Activated CD8-positive, alpha-beta memory T cell treated with anti-CD3 and anti-CD28 coated beads for 36 hours (primary cell): ENCODE results near the gene LIMCH1. TPM values are rescaled to one million over a fixed set of nuclear protein-coding genes. Genes with fewer than 3 reads are reported as not detected.
"Not testable (repeated sequence)": the region's sequence is repeated elsewhere in the genome, so short reads cannot be mapped to it uniquely, and the experiment has no call there.

ENCODE experiments used
- CTCF ChIA-PET: fragments of 350-600 bp; sonication (Branson Sonifier 250); formaldehyde crosslinking; loops from one replicate; lab custom pipeline; 2021; ENCODE audit warnings: antibody characterized with exemption; lab: Charles Lee
- POLR2A ChIA-PET: fragments of 350-600 bp; sonication (Branson Sonifier 250); formaldehyde crosslinking; loops from one replicate; lab custom pipeline; 2021; ENCODE audit warnings: antibody characterized with exemption; lab: Charles Lee
- total RNA-seq, 2 experiments: library from RNA; stranded (reverse); gene quantifications; one replicate each; pipeline ENCODE4 v1.2.3, GENCODE V29; 2021

Gene LIMCH1
- total RNA-seq, result not detected

GRCh38 chr4:41538017-41538733 lies at the start of gene LIMCH1:
TSS of gene LIMCH1 (plus strand) at chr4:41538157. CDS start at chr4:41605996, 67,839 bp downstream.
- CTCF ChIA-PET, result no interaction called here
- POLR2A ChIA-PET, result no interaction called here

- CTCF ChIA-PET, POLR2A ChIA-PET: not testable (repeated sequence)
These were observed 46.8 kb upstream of the LIMCH1 start for GRCh38 chr4:41491081-41491576.

GRCh38 chr4:41496977-41497376 lies 41.0 kb upstream of the LIMCH1 start:
- ChIA-PET POLR2A (no interaction called here), CTCF (interaction anchor here (0.6 kb wide), 1 partner anchor 1022 kb away, joined by 3 read pairs; no protein-coding TSS in a partner anchor)

GRCh38 chr4:41498177-41498576 lies 39.8 kb upstream of the LIMCH1 start:
- ChIA-PET POLR2A (no interaction called here), CTCF (no interaction called here)

- POLR2A ChIA-PET, result no interaction called here
These were observed 33.7 kb upstream of the LIMCH1 start for GRCh38 chr4:41504167-41504818.

GRCh38 chr4:41505161-41505661 lies 32.7 kb upstream of the LIMCH1 start:
- POLR2A ChIA-PET, result no interaction called here
- CTCF ChIA-PET, result no interaction called here

More at GRCh38 chr4:41504167-41504818, 33.7 kb upstream of the LIMCH1 start:
- CTCF ChIA-PET, result no interaction called here

GRCh38 chr4:41506130-41506529 lies 31.8 kb upstream of the LIMCH1 start:
- ChIA-PET POLR2A (no interaction called here), CTCF (no interaction called here)

GRCh38 chr4:41507291-41507947 lies 30.5 kb upstream of the LIMCH1 start:
- CTCF ChIA-PET, result no interaction called here
- POLR2A ChIA-PET, result no interaction called here

- CTCF ChIA-PET, result no interaction called here
- POLR2A ChIA-PET, result no interaction called here
These were observed 28.5 kb upstream of the LIMCH1 start for GRCh38 chr4:41509451-41509866.

- CTCF ChIA-PET, result no interaction called here
- POLR2A ChIA-PET, result no interaction called here
These were observed 27.8 kb upstream of the LIMCH1 start for GRCh38 chr4:41510179-41510578.

GRCh38 chr4:41512136-41512535 lies 25.8 kb upstream of the LIMCH1 start:
- ChIA-PET POLR2A (no interaction called here), CTCF (no interaction called here)

GRCh38 chr4:41512596-41512995 lies 25.4 kb upstream of the LIMCH1 start:
- ChIA-PET POLR2A (no interaction called here), CTCF (no interaction called here)

GRCh38 chr4:41514169-41514568 lies 23.8 kb upstream of the LIMCH1 start:
- CTCF ChIA-PET, result no interaction called here
- POLR2A ChIA-PET, result no interaction called here

GRCh38 chr4:41514766-41515481 lies 23.0 kb upstream of the LIMCH1 start:
- POLR2A ChIA-PET, result no interaction called here
- CTCF ChIA-PET, result no interaction called here

GRCh38 chr4:41517121-41517520 lies 20.8 kb upstream of the LIMCH1 start:
- CTCF ChIA-PET, result no interaction called here
- POLR2A ChIA-PET, result no interaction called here

GRCh38 chr4:41517747-41518146 lies 20.2 kb upstream of the LIMCH1 start:
- ChIA-PET POLR2A (no interaction called here), CTCF (no interaction called here)

- CTCF ChIA-PET, result no interaction called here
- POLR2A ChIA-PET, result no interaction called here
These were observed 13.5 kb upstream of the LIMCH1 start for GRCh38 chr4:41524425-41524824.

- ChIA-PET CTCF (no interaction called here), POLR2A (no interaction called here)
These were observed 12.8 kb upstream of the LIMCH1 start for GRCh38 chr4:41525129-41525528.

- ChIA-PET CTCF (no interaction called here), POLR2A (no interaction called here)
These were observed 11.3 kb upstream of the LIMCH1 start for GRCh38 chr4:41526628-41527027.
